ENCODE results near the gene ELMO3. TPM values are rescaled to one million over a fixed set of nuclear protein-coding genes. Genes with fewer than 3 reads are reported as not detected.

The ELMO3 gene
- total RNA-seq, 2 experiments from 2014 or later: 1.9 to 2.3 TPM

GRCh38 chr16:67183284-67183626 lies 15.7 kb upstream of the ELMO3 start:
- POLR2A ChIA-PET: interaction anchor here (0.8 to 5.2 kb wide), 5 partner anchors 9 to 165 kb away, joined by 3 to 51 read pairs (median 6); partner anchors contain the start of genes E2F4, FBXL8, TMEM208 and TRADD
- H3K9me3 ChIP-seq (ENCODE audit: control insufficient read depth in 1 of 2, insufficient read depth in 1 of 2, low read length in 2 of 2): no peaks in the 10 kb centered on the region
- no peaks in the 10 kb centered on the region for H3K36me3 ChIP-seq (ENCODE audit: insufficient read depth, low read length)
- CTCF ChIA-PET: interaction anchor here (1.5 to 1.7 kb wide), 3 partner anchors 23 to 229 kb away, joined by 5 to 6 read pairs (median 5); partner anchors contain the start of genes FBXL8 and TRADD
- H3K4me1 ChIP-seq (ENCODE audit: insufficient read depth, low read length): peaks cover 32% of the 10 kb centered on the region
- Mint-ChIP-seq H3K36me3 (ENCODE audit: low read depth) (no peaks in the 10 kb centered on the region), H3K27me3 (peaks cover 7% of the 10 kb centered on the region), H3K9me3 (no peaks in the 10 kb centered on the region), H3K4me1 (ENCODE audit: low read depth) (peaks cover 18% of the 10 kb centered on the region), H3K4me3 (no peak overlapping the region), H3K27ac (no peak overlapping the region)
- no peak for TF ChIP-seq CTCF (IDR thresholded peaks at IDR 0.05)
- intact Hi-C loops (cut with DNase I, micrococcal nuclease): loop anchor here (2.0 to 10.0 kb wide), 4 partner anchors 20 to 168 kb away; partner anchors contain the start of gene PHAF1 (in 1 of the 2)
- peak overlapping the region; percentile 87 to 89 for H3K27ac ChIP-seq (ENCODE audit: low read depth in 1 of 2, low read length in 2 of 2)
- no peak for ATAC-seq (ENCODE audit: poor library complexity)
- peaks cover 0 to 6% of the 10 kb centered on the region in 2 experiments for H3K27me3 ChIP-seq (ENCODE audit: control insufficient read depth in 1 of 2, insufficient read depth in 2 of 2, low read length in 2 of 2)
- DNase-seq: no peak
- peak overlapping the region; percentile 86 for H3K4me3 ChIP-seq (ENCODE audit: low read length)

GRCh38 chr16:67183627-67184452 lies 15.1 kb upstream of the ELMO3 start, which contains the start of gene MATCAP1:
MATCAP1 (minus strand) TSS chr16:67183963; CDS start chr16:67180610, 3,353 bp downstream.
- H3K27ac ChIP-seq (ENCODE audit: low read depth in 1 of 2, low read length in 2 of 2): peak within 1 kb of the TSS; percentile 87 to 89
- H3K27me3 Mint-ChIP-seq: peaks cover 3% of the 10 kb centered on the region
- peak; percentile 94 for ATAC-seq (ENCODE audit: poor library complexity)
- H3K4me3 Mint-ChIP-seq: peak within 1 kb of the TSS; percentile 94
- H3K27ac Mint-ChIP-seq: peak within 1 kb of the TSS; percentile 90
- intact Hi-C loops (cut with DNase I, micrococcal nuclease): loop anchor here (2.0 to 10.0 kb wide), 5 partner anchors 21 to 237 kb away; partner anchors contain the start of gene PHAF1 (in 1 of the 2)
- no peaks in the 10 kb centered on the region for H3K9me3 Mint-ChIP-seq
- DNase-seq: peak; percentile 83 to 98 (median 89)
- peaks cover 26% of the 10 kb centered on the region for H3K4me1 ChIP-seq (ENCODE audit: insufficient read depth, low read length)
- peak within 1 kb of the TSS; percentile 86 for H3K4me3 ChIP-seq (ENCODE audit: low read length)
- no peaks in the 10 kb centered on the region for H3K36me3 ChIP-seq (ENCODE audit: insufficient read depth, low read length)
- H3K4me1 Mint-ChIP-seq (ENCODE audit: low read depth): peaks cover 15% of the 10 kb centered on the region
- ChIA-PET POLR2A (interaction anchor here (0.6 to 5.2 kb wide), 8 partner anchors 9 to 249 kb away, joined by 3 to 51 read pairs (median 6); partner anchors contain the start of genes CIAO2B, E2F4, FBXL8 and TMEM208), CTCF (interaction anchor here (1.0 to 2.5 kb wide), 5 partner anchors 24 to 230 kb away, joined by 3 to 16 read pairs (median 5); partner anchors contain the start of genes FBXL8 and TRADD)
- no peaks in the 10 kb centered on the region for H3K9me3 ChIP-seq (ENCODE audit: control insufficient read depth in 1 of 2, insufficient read depth in 1 of 2, low read length in 2 of 2)
- no peak for TF ChIP-seq CTCF (IDR thresholded peaks at IDR 0.05)
- no peaks in the 10 kb centered on the region for H3K36me3 Mint-ChIP-seq (ENCODE audit: low read depth)
- peaks cover 0 to 6% of the 10 kb centered on the region in 2 experiments for H3K27me3 ChIP-seq (ENCODE audit: control insufficient read depth in 1 of 2, insufficient read depth in 2 of 2, low read length in 2 of 2)

GRCh38 chr16:67184453-67184994 lies 14.4 kb upstream of the ELMO3 start:
- CTCF ChIA-PET: interaction anchor here (0.6 to 2.5 kb wide), 19 partner anchors 9 to 236 kb away, joined by 3 to 20 read pairs (median 5); partner anchors contain the start of genes B3GNT9, FBXL8, TMEM208 and TRADD
- H3K9me3 ChIP-seq (ENCODE audit: control insufficient read depth in 1 of 2, insufficient read depth in 1 of 2, low read length in 2 of 2): no peaks in the 10 kb centered on the region
- H3K4me3 Mint-ChIP-seq: peak overlapping the region; percentile 94
- intact Hi-C loops (cut with DNase I, micrococcal nuclease): loop anchor here (2.0 to 10.0 kb wide), 3 partner anchors 77 to 238 kb away; partner anchors contain the start of gene PHAF1 (in 1 of the 2)
- H3K36me3 Mint-ChIP-seq (ENCODE audit: low read depth): no peaks in the 10 kb centered on the region
- H3K27me3 ChIP-seq (ENCODE audit: control insufficient read depth in 1 of 2, insufficient read depth in 2 of 2, low read length in 2 of 2): peaks cover 0 to 3% of the 10 kb centered on the region in 2 experiments
- H3K27ac Mint-ChIP-seq: peak overlapping the region; percentile 90
- H3K4me1 Mint-ChIP-seq (ENCODE audit: low read depth): peaks cover 13% of the 10 kb centered on the region
- H3K36me3 ChIP-seq (ENCODE audit: insufficient read depth, low read length): no peaks in the 10 kb centered on the region
- peaks cover 26% of the 10 kb centered on the region for H3K4me1 ChIP-seq (ENCODE audit: insufficient read depth, low read length)
- no peaks in the 10 kb centered on the region for H3K9me3 Mint-ChIP-seq
- H3K27ac ChIP-seq (ENCODE audit: low read depth in 1 of 2, low read length in 2 of 2): no peak overlapping the region
- no peaks in the 10 kb centered on the region for H3K27me3 Mint-ChIP-seq
- ATAC-seq (ENCODE audit: poor library complexity) (peak; percentile 2), DNase-seq (peak in 2 of 14 experiments; percentile 35 to 78)
- POLR2A ChIA-PET: interaction anchor here (0.6 to 5.2 kb wide), 10 partner anchors 8 to 313 kb away, joined by 3 to 51 read pairs (median 5); partner anchors contain the start of genes E2F4, FBXL8, TMEM208 and TRADD
- H3K4me3 ChIP-seq (ENCODE audit: low read length): peak overlapping the region; percentile 86
- no peak for TF ChIP-seq CTCF (IDR thresholded peaks at IDR 0.05)
